Caco-2 (cell line): ENCODE results near the gene MAP3K6. TPM values are rescaled to one million over a fixed set of nuclear protein-coding genes. Genes with fewer than 3 reads are reported as not detected.

Experiments
- BruUV-seq: library from RNA; stranded (reverse); fragments of 400-500 nt; replicated peaks from 2 replicates; lab custom pipeline; 2021; lab: Mats Ljungman, UMichigan
- CTCF ChIA-PET: fragments of 300-600 bp; sonication (Branson Sonifier 250); formaldehyde crosslinking; loops from one replicate; lab custom pipeline; 2022; ENCODE audit warnings: antibody characterized with exemption; lab: Charles Lee
- POLR2A ChIA-PET: fragments of 300-600 bp; sonication (Branson Sonifier 250); formaldehyde crosslinking; loops from one replicate; lab custom pipeline; 2022; ENCODE audit warnings: antibody characterized with exemption; lab: Charles Lee
- DNase-seq, 2 experiments: peaks; one replicate each; pipeline versions ENCODE4 v3.0.0 to v3.0.0-alpha.2; 2020 to 2022
- H3K27me3 ChIP-seq: replicated peaks from 2 replicates; pipeline ENCODE4 v1.6.0; 2011; ENCODE audit warnings: low read length; ENCODE audit not compliant: control insufficient read depth, insufficient read depth
- H3K36me3 ChIP-seq: 2 replicates; pipeline ENCODE4 v1.5.1; 2011; ENCODE audit warnings: low read length; ENCODE audit not compliant: control insufficient read depth, insufficient read depth
- H3K4me1 ChIP-seq: fragments of 250-450 bp; sonication (Bioruptor Pico); 2 replicates; pipeline ENCODE4 v1.5.1; 2020; ENCODE audit warnings: mild to moderate bottlenecking
- H3K4me3 ChIP-seq: 2 replicates; pipeline ENCODE4 v1.5.1; 2011; ENCODE audit warnings: low read depth, mild to moderate bottlenecking, control low read depth, low read length
- H3K9me3 ChIP-seq: fragments of 250-450 bp; sonication (Bioruptor Pico); 2 replicates; pipeline ENCODE4 v1.5.1; 2020; ENCODE audit warnings: mild to moderate bottlenecking, moderate library complexity
- H3K27ac Mint-ChIP-seq: one replicate; pipeline ENCODE4 v1.8.0; 2022; ENCODE audit warnings: mixed read lengths; ENCODE audit not compliant: unreplicated experiment
- H3K27me3 Mint-ChIP-seq: one replicate; pipeline ENCODE4 v1.8.0; 2022; ENCODE audit warnings: mixed read lengths; ENCODE audit not compliant: insufficient read depth, unreplicated experiment
- H3K36me3 Mint-ChIP-seq: one replicate; pipeline ENCODE4 v1.8.0; 2022; ENCODE audit warnings: mild to moderate bottlenecking, mixed read lengths; ENCODE audit not compliant: insufficient read depth, unreplicated experiment
- H3K4me1 Mint-ChIP-seq: one replicate; pipeline ENCODE4 v1.8.0; 2022; ENCODE audit warnings: low read depth, mixed read lengths; ENCODE audit not compliant: unreplicated experiment
- H3K4me3 Mint-ChIP-seq: one replicate; pipeline ENCODE4 v1.8.0; 2022; ENCODE audit warnings: mild to moderate bottlenecking, moderate library complexity, mixed read lengths; ENCODE audit not compliant: unreplicated experiment
- H3K9me3 Mint-ChIP-seq: one replicate; pipeline ENCODE4 v1.8.0; 2022; ENCODE audit warnings: mixed read lengths; ENCODE audit not compliant: unreplicated experiment
- CTCF ChIP-seq, 2 experiments: fragments of 200-600 bp in 1 of 2; IDR thresholded peaks; 1 replicate in 1 of 2; 2 replicates in 1 of 2; pipeline versions ENCODE4 v1.5.1 to v1.8.0; 2011 to 2022; ENCODE audit warnings: antibody characterized with exemption in 1 of 2, control low read depth in 1 of 2, inconsistent platforms in 1 of 2, low read depth in 1 of 2, low read length in 1 of 2, mild to moderate bottlenecking in 1 of 2, moderate library complexity in 1 of 2; ENCODE audit not compliant: insufficient read depth in 1 of 2, severe bottlenecking in 1 of 2, unreplicated experiment in 1 of 2
- intact Hi-C: fragments of 100-400 bp; cut with micrococcal nuclease; formaldehyde crosslinking; loops from one replicate; pipeline ENCODE4 v1.10.0; 2022; ENCODE audit not compliant: unreplicated experiment
- total RNA-seq: library from RNA; stranded (reverse); gene quantifications from 2 replicates; pipeline ENCODE4 v1.2.3, GENCODE V29; 2022

The MAP3K6 gene
- total RNA-seq, 1 experiment from 2014 or later = 11.7 TPM

DNA sequence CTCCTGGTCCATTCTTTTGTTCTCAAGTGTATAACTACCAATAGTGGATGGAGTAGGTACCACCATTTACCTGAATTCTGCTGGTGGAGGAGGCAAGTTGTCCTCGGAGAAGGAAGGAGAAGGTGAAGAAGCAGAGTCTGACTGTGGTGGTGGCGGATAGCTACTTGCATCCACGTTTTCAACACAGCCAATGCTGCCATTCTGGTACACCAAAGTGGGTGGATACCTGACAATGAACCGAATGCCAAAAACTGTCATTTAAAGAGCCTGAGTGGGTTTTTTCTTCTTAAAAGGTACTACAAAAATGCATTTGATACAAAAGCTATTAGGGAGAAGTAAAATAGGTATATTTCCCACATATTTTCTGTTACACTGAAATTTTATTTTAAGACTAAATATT is 45.7 kb upstream of the MAP3K6 start:
- TF ChIP-seq CTCF (IDR thresholded peaks at IDR 0.05; ENCODE audit: insufficient read depth in 1 of 2, low read depth in 1 of 2, low read length in 1 of 2, severe bottlenecking in 1 of 2, unreplicated experiment in 1 of 2) = no peak
- Mint-ChIP-seq H3K4me1 (no peaks in the 10 kb centered on the region), H3K27me3 (no peaks in the 10 kb centered on the region), H3K4me3 (no peak overlapping the region), H3K9me3 (no peaks in the 10 kb centered on the region), H3K36me3 (peaks cover 68% of the 10 kb centered on the region), H3K27ac (no peak overlapping the region)
- BruUV-seq = no TSS peak
- DNase-seq = no peak
- Histone ChIP-seq H3K4me1 (no peaks in the 10 kb centered on the region), H3K9me3 (no peaks in the 10 kb centered on the region), H3K4me3 (no peak overlapping the region), H3K36me3 (peaks cover 3% of the 10 kb centered on the region), H3K27me3 (no peaks in the 10 kb centered on the region)
- ChIA-PET CTCF (interaction anchor here (0.8 kb wide), 1 partner anchor 195 kb away, joined by 6 read pairs; no protein-coding TSS in a partner anchor), POLR2A (no interaction called here)
- intact Hi-C loops = no loop called here

DNA sequence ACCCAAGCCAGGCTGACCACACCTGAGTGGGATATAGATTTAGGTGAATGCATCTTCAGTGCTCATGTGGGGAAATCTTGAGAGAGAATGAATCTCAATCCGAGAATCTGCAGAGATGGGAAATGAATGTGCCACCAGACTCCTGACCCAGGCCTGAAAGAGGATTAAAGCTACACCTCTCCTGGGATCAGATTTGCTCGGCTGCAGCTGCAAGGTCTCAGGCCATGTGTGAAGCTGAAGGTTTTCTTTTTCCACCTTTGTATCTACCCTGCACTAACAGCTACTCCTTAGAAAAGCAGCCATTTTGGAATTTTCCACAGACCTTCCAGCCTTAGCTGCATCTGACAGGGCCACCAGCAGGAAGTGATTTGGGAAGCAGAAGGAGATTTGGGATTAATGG is 43.9 kb upstream of the MAP3K6 start:
- Histone ChIP-seq H3K27me3 (no peaks in the 10 kb centered on the region), H3K4me3 (no peak overlapping the region), H3K4me1 (no peaks in the 10 kb centered on the region), H3K9me3 (no peaks in the 10 kb centered on the region), H3K36me3 (peaks cover 3% of the 10 kb centered on the region; the same call in 1 of the 2 replicates)
- CTCF ChIA-PET = no interaction called here
- Mint-ChIP-seq H3K4me3 (no peak overlapping the region), H3K27me3 (no peaks in the 10 kb centered on the region), H3K4me1 (no peaks in the 10 kb centered on the region), H3K9me3 (no peaks in the 10 kb centered on the region), H3K36me3 (peaks cover 50% of the 10 kb centered on the region), H3K27ac (no peak overlapping the region)
- intact Hi-C loops = no loop called here
- no TSS peak for BruUV-seq
- POLR2A ChIA-PET = no interaction called here
- DNase-seq = no peak
- no peak for TF ChIP-seq CTCF (IDR thresholded peaks at IDR 0.05; ENCODE audit: insufficient read depth in 1 of 2, low read depth in 1 of 2, low read length in 1 of 2, severe bottlenecking in 1 of 2, unreplicated experiment in 1 of 2)

DNA sequence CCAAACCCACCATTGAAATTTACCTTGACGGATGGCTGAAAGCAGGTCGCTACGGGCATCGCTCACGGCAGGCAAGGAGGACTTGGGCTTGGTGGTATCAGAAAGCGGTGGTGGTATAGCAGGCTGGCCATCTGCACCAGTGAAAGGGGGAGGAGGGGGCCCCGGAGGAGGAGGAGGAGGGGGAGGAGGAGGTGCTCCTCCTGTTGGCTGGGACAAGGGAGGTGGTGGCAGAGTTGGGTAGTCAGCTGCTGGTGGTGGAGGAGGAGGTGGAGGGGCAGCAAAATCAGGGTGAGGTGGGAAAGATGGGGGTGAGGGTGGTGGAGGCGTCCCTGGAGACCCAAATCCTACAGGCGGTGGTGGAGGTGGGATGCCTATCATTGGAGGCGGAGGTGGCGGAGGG is 42.9 kb upstream of the MAP3K6 start:
- H3K9me3 Mint-ChIP-seq = no peaks in the 10 kb centered on the region
- Histone ChIP-seq H3K9me3 (no peaks in the 10 kb centered on the region), H3K36me3 (peaks cover 3% of the 10 kb centered on the region; the same call in 1 of the 2 replicates), H3K4me3 (no peak overlapping the region), H3K27me3 (no peaks in the 10 kb centered on the region), H3K4me1 (no peaks in the 10 kb centered on the region)
- intact Hi-C loops = no loop called here
- no peaks in the 10 kb centered on the region for H3K4me1 Mint-ChIP-seq
- CTCF ChIA-PET = no interaction called here
- peaks cover 41% of the 10 kb centered on the region for H3K36me3 Mint-ChIP-seq
- DNase-seq = no peak
- H3K4me3 Mint-ChIP-seq = no peak overlapping the region
- no peaks in the 10 kb centered on the region for H3K27me3 Mint-ChIP-seq
- no peak for TF ChIP-seq CTCF (IDR thresholded peaks at IDR 0.05; ENCODE audit: insufficient read depth in 1 of 2, low read depth in 1 of 2, low read length in 1 of 2, severe bottlenecking in 1 of 2, unreplicated experiment in 1 of 2)
- H3K27ac Mint-ChIP-seq = no peak overlapping the region
- BruUV-seq = no TSS peak
- POLR2A ChIA-PET = no interaction called here
